HG03442 (cell line): ENCODE results near the gene ATXN7.

Source experiments
- ATAC-seq: cut with Tn5 transposase; IDR thresholded peaks from one replicate; pipeline ENCODE4 v1.9.1; 2021; ENCODE audit warnings: mild to moderate bottlenecking, moderate library complexity; ENCODE audit not compliant: unreplicated experiment

Gene ATXN7

DNA sequence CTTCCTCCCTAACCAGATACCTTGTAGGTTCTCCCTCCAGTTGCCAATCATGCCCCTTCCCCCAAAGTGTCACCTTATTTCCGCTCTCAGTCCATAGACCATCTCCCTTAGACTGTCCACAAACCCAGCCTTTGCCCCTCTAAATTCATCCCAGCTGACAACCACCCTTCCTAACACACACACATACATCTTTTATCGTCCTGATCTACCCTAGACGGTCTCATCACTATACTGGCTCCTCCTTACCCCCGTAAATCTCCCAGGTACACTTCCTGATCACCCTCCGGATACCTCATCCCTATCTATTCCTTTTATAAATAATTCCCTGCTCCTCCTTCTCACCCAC lies 890 bp upstream of the ATXN7 start:
- peak; percentile 2 for ATAC-seq

GRCh38 chr3:63864008-63864964 lies 619 bp downstream of the ATXN7 start:
- ATAC-seq, result peak; percentile 33

GRCh38 chr3:63864965-63865327 lies 1.3 kb downstream of the ATXN7 start:
- no peak for ATAC-seq

DNA sequence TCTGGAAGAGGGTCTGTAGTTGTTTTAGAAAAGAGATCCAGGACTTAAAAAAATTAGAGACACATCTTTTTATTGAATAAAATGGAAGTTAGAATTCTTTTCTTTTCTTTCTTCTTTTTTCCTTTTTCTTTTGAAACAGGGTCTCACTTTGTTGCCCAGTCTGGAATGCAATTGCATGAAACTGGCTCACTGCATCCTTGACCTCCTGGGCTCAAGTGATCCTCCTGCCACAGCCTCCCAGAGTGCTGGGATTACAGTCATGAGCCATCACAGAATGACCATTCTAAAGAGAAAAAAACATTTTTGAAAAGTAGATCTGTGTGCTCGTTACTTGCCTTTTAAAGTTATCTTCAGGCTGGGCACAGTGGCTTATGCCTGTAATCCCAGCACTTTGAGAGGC lies 3.6 kb downstream of the ATXN7 start:
- ATAC-seq, result no peak

DNA sequence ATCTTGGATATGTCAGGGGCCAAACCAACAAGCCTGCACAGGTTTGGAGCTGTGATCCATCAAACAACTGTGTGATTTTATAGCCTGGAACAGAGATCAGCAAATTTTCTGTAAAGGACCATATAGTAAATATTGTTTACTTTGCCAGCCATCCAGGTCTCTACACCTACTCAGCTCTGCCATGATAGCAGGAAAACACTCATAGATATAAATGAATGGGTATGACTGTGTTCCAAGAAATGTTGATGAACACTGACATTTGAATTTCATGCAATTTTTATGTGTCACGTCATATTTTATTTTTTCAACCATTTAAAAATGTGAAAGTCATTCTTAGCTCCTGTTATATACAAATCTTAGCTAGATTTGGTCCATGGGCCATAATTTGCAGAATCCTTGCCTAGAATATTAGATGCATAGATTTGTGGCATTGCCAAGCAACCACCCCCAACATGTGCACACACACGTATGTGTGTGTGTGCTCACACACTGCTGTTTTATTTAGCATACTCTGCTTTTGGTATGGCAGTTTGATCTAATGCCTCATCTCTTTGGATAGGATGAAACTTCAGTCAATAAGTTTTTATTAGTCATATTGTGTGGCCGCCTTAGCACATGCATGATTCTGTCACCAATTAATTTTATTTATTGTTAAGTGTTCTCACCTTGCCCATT lies 6.4 kb downstream of the ATXN7 start:
- no peak for ATAC-seq

- ATAC-seq, result no peak
Observed at GRCh38 chr3:63870615-63871005, 6.9 kb downstream of the ATXN7 start.

DNA sequence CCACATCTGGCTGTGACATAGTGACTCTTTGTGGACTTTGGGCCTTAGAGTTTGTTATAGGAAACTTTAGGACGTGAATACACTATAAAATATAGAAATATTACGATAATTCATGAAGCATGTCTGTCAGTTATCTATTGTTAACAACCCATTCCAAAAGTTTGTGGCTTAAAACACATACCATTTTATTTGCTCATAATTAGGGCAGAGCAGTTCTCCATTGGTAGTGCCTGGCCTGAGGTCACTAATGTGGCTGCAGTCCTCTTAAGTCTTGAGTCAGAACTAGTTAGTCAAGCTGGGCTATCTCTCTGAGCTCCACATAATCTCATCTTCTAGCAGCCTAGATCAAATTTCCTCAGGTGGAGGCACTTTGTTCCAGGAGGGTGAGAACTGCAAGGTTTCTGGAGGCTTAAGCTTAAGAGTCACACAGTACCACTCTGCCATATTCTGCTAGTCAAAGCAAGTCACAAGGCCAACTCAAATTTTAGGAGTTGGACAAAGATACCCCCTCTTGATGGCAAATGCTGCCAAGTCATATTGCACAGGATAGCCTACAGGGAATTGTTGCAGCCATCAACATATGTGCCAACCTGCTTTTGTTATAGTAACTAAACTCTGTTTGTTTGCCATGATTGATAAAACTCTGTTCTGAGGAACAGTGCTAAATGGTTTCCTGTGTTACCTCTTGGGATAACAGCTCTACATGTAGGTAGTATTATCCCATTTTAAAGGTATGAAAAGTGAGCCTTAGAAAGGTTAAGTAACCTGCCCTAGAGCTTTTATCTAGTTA lies 8.7 kb downstream of the ATXN7 start:
- ATAC-seq, result no peak

- peak; percentile 34 for ATAC-seq
Observed at GRCh38 chr3:63874769-63875168, 11.1 kb downstream of the ATXN7 start.

- ATAC-seq, result no peak
Observed at GRCh38 chr3:63875510-63875909, 11.8 kb downstream of the ATXN7 start.

DNA sequence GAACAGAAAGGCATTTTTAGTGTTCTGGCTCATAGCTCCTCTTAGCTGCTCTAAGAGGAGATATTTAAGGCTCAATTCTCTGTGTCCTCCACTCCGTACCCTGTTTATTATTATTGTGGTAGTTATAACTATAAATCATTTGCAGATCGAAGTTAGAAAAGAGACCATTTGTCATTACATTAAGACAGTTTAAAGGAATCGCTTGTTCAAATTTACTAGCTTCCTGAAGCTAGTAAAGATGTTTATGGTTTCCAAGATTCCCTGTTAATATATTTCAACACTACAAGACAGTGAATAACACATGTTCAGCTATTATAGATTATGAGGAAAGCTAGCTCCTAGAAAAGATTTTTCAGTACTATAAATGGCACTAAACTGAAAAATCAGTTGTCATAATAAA lies 12.6 kb downstream of the ATXN7 start:
- ATAC-seq, result no peak

GRCh38 chr3:63877737-63878393 lies 14.2 kb downstream of the ATXN7 start:
- no peak for ATAC-seq

- ATAC-seq, result no peak
Observed at GRCh38 chr3:63878394-63879060, 14.9 kb downstream of the ATXN7 start.

DNA sequence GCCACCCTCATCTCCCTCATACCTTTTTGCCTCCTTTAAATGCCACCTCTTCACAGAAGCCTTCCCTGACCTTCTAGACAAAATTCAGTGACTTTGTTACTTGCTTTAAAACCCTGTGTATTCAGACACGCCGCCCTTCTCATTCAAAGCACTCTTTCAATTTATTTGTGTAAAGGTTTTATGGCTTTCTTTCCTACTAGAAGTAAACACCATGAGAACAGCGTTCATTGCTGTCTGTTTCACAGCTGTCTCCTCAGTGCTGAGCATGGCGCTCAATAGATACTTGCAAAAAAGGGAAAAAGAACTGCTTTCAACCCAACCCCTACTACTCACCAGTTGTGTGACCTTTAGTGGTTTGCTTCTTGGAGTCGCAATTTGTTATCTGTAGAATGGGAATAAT lies 17.0 kb downstream of the ATXN7 start:
- ATAC-seq, result no peak

DNA sequence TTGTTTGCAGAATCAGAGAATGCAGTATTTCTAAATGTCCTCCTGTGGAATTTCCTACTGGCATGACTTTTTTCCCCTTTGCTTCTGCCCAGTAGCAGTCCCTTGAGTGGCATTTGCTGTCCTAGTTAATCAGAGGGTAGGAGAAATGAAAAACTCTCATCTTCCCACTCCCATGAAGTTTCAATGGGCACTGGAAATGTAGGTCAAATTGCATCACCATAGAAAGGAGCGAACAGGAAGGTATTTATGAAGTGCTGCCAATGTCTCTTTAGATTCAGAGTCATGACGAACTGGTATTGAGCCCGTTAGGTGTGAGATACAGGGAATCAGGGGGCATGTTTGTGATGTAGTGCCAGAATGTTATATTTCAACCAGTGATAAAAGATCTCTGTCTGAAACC lies 23.2 kb downstream of the ATXN7 start:
- ATAC-seq, result no peak

DNA sequence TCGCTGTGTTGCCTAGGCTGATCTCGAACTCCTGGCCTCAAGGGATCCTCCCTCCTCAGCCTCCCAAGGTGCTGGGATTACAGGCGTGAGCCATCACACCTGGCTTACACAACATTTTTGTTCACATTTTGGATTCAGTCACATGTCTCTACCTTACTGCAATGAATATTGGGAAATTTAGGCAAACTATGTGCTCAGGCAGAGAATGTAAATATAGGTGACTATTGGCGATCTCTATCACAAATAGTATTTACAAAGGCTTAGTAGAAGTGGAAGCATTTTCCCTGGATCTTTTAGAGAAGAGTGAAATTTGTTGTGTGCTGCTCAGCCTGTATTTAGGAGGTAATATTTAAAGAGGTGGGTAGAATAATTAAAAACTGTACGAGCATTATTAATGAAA lies 27.9 kb downstream of the ATXN7 start:
- no peak for ATAC-seq

DNA sequence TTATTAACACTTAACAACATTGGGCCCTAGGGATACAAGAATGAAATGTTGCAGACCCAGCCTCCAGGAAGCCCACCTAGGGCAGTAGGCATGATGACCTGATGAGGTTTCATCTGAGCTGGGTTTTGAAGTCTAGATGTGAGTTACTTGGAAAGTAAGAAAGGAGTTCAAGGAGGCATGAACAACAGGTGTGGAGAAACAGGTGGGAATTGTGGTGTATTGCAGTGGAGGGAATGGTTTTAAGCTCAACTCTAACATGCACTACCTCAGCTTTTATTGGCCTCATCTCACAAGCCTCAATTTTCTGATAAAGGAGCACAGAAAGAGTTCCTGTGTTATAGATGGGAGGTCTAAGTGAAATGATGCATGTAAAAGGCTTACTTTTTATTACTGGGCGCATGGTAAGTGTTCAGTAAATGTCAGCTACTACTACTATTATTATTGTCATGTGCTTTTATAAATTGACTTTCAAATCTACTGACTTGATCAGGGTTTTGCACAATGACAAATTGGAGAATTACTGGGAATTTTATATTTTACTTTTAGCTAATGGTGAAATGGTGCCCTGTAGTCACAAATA lies 29.2 kb downstream of the ATXN7 start:
- no peak for ATAC-seq

GRCh38 chr3:63895422-63896189 lies 31.9 kb downstream of the ATXN7 start:
- no peak for ATAC-seq

GRCh38 chr3:63896332-63897030 lies 32.8 kb downstream of the ATXN7 start:
- ATAC-seq, result peak; percentile 70

GRCh38 chr3:63900010-63900409 lies 36.3 kb downstream of the ATXN7 start:
- ATAC-seq, result no peak
